Astrocyte of the spinal cord (primary cell): ENCODE results near the gene GAB1.
"Not testable (repeated sequence)": the region's sequence is repeated elsewhere in the genome, so short reads cannot be mapped to it uniquely, and the experiment has no call there.

Experiments used
- DNase-seq: peaks from one replicate; pipeline ENCODE4 v3.0.0; 2011; ENCODE audit warnings: low read depth, low spot score
- H3K4me3 ChIP-seq: 2 replicates; pipeline ENCODE4 v1.5.1; 2011; ENCODE audit warnings: low read depth, mild to moderate bottlenecking, low read length, moderate library complexity
- CTCF ChIP-seq: IDR thresholded peaks from 2 replicates; pipeline ENCODE4 v1.5.1; 2012; ENCODE audit warnings: low read depth, mild to moderate bottlenecking, low read length, inconsistent platforms
- in situ Hi-C: cut with HindIII; loops from 2 replicates; pipeline ENCODE4 v1.10.0; 2017; ENCODE audit warnings: low sequenced_read_pairs

Gene GAB1

DNA sequence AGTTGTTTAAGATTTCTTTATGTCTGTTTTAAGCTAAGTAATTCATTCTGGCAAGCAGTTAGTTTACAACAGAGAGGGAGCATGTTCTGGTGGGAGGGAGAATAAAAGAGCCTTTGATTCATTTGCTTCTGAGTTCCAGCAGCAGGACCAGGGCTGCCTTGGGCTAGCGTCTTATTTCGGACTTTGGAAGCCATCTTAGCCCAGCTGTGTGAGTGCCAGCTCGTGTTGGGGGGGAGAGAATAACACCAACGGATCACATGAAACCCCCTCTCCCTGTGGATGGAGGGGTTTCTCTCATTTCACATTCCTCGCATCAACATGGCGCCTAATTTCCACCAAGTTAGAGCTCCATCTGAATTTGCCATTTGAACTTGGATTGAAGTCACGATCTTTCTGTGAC lies 7.4 kb downstream of the GAB1 start:
- DNase-seq: no peak
- in situ Hi-C loops: no loop called here
- TF ChIP-seq CTCF: no peak
- no peak overlapping the region for H3K4me3 ChIP-seq

GRCh38 chr4:143344774-143345173 lies 8.1 kb downstream of the GAB1 start:
- no peak for TF ChIP-seq CTCF
- DNase-seq: no peak
- H3K4me3 ChIP-seq: no peak overlapping the region
- in situ Hi-C loops: no loop called here

- DNase-seq: peak; percentile 7
- no peak for TF ChIP-seq CTCF
- no peak overlapping the region for H3K4me3 ChIP-seq
- in situ Hi-C loops: no loop called here
Measured at GRCh38 chr4:143345356-143345755, 8.7 kb downstream of the GAB1 start.

DNA sequence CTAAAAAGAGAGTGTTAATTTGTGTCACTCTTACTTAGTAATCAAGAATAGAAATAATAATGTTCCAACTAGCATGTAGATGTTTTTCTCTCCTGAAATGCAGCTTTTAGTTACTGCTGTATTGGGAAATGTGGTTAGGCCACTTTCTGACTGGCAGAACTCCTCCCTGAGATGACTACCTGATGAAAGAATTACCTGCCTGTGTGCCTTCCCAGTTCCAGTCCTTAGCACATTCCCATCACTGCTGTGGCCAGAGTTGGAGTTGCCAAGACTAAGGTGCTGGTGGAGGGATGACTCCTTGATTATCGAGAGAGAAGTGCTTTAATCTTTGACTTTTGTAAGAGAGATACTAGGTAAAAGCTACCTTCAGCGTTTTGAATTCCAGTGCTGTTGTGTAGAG lies 9.5 kb downstream of the GAB1 start:
- no peak for TF ChIP-seq CTCF
- H3K4me3 ChIP-seq: no peak overlapping the region
- DNase-seq: no peak
- in situ Hi-C loops: no loop called here

DNA sequence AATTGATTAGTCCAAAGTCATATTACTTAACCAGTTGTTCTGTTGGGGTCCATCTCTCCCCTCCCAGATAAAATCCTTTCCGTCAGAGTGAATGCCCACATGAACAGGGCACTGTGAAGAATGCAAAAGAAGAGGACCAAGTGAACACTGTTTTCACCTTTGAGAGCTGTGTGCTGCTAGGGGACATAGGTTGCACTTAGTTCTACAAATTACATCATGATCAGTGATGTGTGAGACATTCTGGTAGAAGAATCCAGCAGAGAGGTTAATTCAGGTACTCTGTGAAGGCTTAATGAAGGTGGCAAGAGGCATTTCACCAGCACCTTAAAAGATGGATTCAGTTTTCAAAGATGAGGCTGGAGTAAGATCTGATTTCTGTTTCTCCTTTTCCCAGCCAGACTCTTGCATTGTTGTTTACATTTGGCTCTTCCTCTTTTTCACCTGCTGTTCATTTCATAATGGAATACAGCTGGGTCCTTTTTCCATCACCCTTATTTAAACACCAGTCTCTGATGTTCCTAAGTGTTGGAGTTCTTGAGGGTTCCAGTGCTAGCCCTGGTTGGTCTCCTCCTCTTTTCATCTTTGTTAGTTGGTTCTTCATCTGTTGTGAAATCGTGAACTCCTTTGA lies 10.9 kb downstream of the GAB1 start:
- H3K4me3 ChIP-seq: no peak overlapping the region
- no peak for DNase-seq
- no peak for TF ChIP-seq CTCF
- in situ Hi-C loops: no loop called here

DNA sequence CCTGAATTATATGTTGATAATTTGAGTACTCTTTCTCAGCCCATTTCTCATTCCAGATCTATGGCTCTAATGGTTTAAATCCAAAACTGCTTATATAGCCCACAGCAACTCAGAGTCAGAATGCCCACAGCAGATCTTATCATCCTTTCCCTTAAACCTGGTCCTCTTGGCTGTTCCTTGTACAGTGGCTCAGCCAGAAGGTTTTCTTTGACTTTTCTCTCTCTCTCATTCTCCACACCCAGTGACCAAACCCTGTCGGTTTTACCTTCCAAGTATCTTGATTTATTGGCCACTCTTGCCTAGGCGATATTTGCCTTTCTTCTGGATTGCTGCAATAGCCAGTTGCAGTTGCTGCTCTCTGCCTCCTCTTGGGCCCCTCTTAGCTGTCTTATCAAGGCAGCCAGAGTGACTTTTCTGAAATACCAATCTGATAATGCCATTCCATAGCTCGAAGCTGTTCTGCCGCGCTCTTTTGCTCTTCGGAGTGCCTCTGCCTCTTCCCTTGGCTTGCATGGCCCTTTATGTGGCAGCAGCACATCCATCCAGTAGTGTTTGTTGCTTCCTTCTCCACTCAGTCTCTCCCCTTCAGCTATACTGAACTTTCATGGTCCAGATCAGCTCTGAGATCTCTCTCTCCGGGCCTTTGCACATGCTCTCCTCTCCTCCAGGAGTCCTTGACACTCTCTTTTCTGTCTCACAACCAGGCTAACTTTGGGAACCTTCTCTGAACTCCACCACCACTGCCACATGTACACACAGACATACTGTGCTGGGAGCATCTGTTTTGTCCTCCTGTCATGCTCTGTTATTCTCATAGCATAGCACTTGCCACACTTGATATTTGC lies 11.8 kb downstream of the GAB1 start:
- no peak for TF ChIP-seq CTCF
- no peak for DNase-seq
- no peak overlapping the region for H3K4me3 ChIP-seq
- in situ Hi-C loops: no loop called here

GRCh38 chr4:143349858-143350527 lies 13.3 kb downstream of the GAB1 start:
- in situ Hi-C loops, DNase-seq, H3K4me3 ChIP-seq: not testable (repeated sequence)
